ENCODE results near the gene BCOR. TPM values are rescaled to one million over a fixed set of nuclear protein-coding genes. Genes with fewer than 3 reads are reported as not detected.

BCOR gene
- total and polyA plus RNA-seq, 2 of the 13 experiments (the other 11 are each of a cell fraction or from before 2014, with no cell fraction given), result 14.3 to 15.2 TPM

DNA sequence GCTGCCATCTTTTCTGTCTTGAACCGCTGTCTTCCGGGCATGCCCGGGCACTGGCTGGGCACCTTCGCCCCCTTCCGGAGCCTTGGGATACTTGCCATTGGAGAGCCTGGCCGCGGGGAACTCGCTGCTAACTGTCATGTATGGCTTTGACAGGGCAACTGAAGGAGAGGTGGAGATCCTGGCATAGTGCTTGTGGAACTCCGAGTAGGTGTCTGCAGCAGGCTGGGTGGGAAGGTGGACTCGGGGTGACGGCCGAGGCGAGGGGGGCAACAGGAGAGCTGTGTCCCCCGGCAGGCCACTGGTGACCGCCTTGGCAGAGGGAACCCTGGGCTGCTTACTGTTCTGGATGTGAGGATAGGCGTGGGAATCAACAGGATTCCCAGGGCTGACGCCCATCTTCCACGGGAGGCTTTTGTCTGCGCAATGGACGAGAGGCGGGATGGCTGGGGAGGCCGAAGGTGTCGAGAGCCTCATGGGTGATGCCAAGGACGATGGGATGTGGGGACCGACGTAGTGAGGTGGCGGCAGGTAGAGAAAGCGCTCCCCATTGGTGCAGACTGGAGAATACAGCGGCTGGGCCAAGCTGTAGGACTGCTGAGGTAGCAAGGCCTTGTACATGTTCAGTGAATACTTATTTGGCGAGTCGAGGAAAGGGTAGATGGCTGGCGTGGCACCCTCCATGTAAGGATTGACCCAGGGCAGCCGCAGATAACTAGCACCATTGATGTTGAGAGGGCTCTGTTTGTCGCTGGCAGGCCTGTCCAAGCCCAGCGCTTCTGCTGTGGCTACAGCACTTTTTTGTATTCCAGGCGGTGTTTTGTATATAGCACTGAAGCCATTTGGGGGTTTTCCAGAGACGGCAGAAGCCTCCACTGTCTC is 23.4 kb downstream of the BCOR start (continued):
- TF ChIP-seq, protein P1, sequence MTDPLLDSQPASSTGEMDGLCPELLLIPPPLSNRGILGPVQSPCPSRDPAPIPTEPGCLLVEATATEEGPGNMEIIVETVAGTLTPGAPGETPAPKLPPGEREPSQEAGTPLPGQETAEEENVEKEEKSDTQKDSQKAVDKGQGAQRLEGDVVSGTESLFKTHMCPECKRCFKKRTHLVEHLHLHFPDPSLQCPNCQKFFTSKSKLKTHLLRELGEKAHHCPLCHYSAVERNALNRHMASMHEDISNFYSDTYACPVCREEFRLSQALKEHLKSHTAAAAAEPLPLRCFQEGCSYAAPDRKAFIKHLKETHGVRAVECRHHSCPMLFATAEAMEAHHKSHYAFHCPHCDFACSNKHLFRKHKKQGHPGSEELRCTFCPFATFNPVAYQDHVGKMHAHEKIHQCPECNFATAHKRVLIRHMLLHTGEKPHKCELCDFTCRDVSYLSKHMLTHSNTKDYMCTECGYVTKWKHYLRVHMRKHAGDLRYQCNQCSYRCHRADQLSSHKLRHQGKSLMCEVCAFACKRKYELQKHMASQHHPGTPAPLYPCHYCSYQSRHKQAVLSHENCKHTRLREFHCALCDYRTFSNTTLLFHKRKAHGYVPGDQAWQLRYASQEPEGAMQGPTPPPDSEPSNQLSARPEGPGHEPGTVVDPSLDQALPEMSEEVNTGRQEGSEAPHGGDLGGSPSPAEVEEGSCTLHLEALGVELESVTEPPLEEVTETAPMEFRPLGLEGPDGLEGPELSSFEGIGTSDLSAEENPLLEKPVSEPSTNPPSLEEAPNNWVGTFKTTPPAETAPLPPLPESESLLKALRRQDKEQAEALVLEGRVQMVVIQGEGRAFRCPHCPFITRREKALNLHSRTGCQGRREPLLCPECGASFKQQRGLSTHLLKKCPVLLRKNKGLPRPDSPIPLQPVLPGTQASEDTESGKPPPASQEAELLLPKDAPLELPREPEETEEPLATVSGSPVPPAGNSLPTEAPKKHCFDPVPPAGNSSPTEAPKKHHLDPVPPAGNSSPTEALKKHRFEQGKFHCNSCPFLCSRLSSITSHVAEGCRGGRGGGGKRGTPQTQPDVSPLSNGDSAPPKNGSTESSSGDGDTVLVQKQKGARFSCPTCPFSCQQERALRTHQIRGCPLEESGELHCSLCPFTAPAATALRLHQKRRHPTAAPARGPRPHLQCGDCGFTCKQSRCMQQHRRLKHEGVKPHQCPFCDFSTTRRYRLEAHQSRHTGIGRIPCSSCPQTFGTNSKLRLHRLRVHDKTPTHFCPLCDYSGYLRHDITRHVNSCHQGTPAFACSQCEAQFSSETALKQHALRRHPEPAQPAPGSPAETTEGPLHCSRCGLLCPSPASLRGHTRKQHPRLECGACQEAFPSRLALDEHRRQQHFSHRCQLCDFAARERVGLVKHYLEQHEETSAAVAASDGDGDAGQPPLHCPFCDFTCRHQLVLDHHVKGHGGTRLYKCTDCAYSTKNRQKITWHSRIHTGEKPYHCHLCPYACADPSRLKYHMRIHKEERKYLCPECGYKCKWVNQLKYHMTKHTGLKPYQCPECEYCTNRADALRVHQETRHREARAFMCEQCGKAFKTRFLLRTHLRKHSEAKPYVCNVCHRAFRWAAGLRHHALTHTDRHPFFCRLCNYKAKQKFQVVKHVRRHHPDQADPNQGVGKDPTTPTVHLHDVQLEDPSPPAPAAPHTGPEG (CRISPR knock-in tag; IDR thresholded peaks at IDR 0.05), result no peak

DNA sequence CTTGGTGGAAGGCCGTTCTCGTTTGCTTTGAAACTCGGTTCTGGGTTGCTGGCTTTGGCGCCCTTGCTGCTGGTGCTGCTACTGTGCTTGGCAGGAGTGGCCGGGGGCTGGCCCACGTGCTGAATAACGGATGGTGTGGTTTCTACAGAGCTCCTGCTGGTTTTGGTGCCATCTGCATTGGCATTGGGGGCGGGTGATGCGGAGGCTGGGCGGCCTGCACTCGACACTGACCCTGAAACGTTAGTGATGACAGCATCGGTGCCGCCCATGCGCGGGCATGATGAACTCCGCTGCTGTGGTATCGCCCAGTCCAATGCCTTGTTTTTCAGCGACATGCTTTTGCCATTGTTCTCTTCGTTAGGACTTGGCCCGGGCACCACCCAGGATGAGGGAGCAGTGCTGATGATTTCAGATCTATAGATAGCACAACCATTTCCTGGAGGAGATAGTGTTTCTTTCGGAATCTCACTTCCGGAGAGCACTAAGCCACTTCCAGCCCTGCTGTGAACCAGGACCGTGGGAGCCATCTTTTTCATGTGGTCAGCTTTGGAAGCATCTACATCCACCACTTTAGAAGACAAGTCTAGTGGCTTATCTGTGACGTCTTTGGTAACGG is 24.2 kb downstream of the BCOR start:
- Histone ChIP-seq H3K4me1 (ENCODE audit: insufficient read depth, low read length) (no peaks in the 10 kb centered on the region), H3K79me2 (ENCODE audit: insufficient read depth, low read length) (peaks cover 7% of the 10 kb centered on the region), H3K36me3 (replicated peaks in 1 of 2; ENCODE audit: control insufficient read depth in 1 of 2, insufficient read depth in 2 of 2, low read length in 2 of 2) (peaks cover 19 to 63% of the 10 kb centered on the region in 2 experiments; a peak in 4 of 5 replicates), H3K4me2 (ENCODE audit: low read depth, low read length) (no peak overlapping the region), H3K9ac (ENCODE audit: insufficient read depth, low read depth, low read length) (no peak overlapping the region), H2AFZ (ENCODE audit: low read length) (no peak overlapping the region), H3K9me3 (ENCODE audit: low read length) (no peaks in the 10 kb centered on the region), H3K27me3 (ENCODE audit: control insufficient read depth in 1 of 2, insufficient read depth in 2 of 2, low read length in 2 of 2) (no peaks in the 10 kb centered on the region), H4K20me1 (ENCODE audit: insufficient read depth, low read length) (no peaks in the 10 kb centered on the region), H3K27ac (ENCODE audit: extremely low read length, insufficient read depth, low read length) (no peak overlapping the region), H3K4me3 (replicated peaks in 1 of 3; ENCODE audit: insufficient read depth in 1 of 3, low read depth in 2 of 3, low read length in 3 of 3) (no peak overlapping the region)
- in situ Hi-C loops (cut with HindIII; ENCODE audit: extremely low pct_ligation_motif_present, low pct_unique_long_range_greater_than_20kb), result no loop called here
- FAIRE-seq (no peak), ATAC-seq (no peak), DNase-seq (ENCODE audit: low spot score) (no peak)
- POLR2A ChIA-PET, result no interaction called here
- TF ChIP-seq, protein P2, sequence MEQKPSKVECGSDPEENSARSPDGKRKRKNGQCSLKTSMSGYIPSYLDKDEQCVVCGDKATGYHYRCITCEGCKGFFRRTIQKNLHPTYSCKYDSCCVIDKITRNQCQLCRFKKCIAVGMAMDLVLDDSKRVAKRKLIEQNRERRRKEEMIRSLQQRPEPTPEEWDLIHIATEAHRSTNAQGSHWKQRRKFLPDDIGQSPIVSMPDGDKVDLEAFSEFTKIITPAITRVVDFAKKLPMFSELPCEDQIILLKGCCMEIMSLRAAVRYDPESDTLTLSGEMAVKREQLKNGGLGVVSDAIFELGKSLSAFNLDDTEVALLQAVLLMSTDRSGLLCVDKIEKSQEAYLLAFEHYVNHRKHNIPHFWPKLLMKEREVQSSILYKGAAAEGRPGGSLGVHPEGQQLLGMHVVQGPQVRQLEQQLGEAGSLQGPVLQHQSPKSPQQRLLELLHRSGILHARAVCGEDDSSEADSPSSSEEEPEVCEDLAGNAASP (CRISPR knock-in tag; IDR thresholded peaks at IDR 0.05; ENCODE audit: borderline replicate concordance), result no peak
- TF ChIP-seq, protein P3, sequence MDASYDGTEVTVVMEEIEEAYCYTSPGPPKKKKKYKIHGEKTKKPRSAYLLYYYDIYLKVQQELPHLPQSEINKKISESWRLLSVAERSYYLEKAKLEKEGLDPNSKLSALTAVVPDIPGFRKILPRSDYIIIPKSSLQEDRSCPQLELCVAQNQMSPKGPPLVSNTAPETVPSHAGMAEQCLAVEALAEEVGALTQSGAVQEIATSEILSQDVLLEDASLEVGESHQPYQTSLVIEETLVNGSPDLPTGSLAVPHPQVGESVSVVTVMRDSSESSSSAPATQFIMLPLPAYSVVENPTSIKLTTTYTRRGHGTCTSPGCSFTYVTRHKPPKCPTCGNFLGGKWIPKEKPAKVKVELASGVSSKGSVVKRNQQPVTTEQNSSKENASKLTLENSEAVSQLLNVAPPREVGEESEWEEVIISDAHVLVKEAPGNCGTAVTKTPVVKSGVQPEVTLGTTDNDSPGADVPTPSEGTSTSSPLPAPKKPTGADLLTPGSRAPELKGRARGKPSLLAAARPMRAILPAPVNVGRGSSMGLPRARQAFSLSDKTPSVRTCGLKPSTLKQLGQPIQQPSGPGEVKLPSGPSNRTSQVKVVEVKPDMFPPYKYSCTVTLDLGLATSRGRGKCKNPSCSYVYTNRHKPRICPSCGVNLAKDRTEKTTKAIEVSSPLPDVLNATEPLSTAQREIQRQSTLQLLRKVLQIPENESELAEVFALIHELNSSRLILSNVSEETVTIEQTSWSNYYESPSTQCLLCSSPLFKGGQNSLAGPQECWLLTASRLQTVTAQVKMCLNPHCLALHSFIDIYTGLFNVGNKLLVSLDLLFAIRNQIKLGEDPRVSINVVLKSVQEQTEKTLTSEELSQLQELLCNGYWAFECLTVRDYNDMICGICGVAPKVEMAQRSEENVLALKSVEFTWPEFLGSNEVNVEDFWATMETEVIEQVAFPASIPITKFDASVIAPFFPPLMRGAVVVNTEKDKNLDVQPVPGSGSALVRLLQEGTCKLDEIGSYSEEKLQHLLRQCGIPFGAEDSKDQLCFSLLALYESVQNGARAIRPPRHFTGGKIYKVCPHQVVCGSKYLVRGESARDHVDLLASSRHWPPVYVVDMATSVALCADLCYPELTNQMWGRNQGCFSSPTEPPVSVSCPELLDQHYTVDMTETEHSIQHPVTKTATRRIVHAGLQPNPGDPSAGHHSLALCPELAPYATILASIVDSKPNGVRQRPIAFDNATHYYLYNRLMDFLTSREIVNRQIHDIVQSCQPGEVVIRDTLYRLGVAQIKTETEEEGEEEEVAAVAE (CRISPR knock-in tag; IDR thresholded peaks at IDR 0.05; ENCODE audit: borderline replicate concordance), result no peak
- no peak for TF ChIP-seq CHCHD3 (CRISPR knock-in tag; IDR thresholded peaks at IDR 0.05)
- TF ChIP-seq, protein P4, sequence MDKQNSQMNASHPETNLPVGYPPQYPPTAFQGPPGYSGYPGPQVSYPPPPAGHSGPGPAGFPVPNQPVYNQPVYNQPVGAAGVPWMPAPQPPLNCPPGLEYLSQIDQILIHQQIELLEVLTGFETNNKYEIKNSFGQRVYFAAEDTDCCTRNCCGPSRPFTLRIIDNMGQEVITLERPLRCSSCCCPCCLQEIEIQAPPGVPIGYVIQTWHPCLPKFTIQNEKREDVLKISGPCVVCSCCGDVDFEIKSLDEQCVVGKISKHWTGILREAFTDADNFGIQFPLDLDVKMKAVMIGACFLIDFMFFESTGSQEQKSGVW (CRISPR knock-in tag; IDR thresholded peaks at IDR 0.05; ENCODE audit: borderline replicate concordance), result no peak
- CTCF ChIA-PET (ENCODE audit: low intra/inter-chr PET ratio, low total read pairs), result no interaction called here
- WGBS (ENCODE audit: low lambda C conversion rate), result 97% methylated on average over 5 of the region's 26 CpGs
- BruUV-seq (replicated peaks), result no TSS peak
- intact Hi-C loops (cut with micrococcal nuclease; ENCODE audit: unreplicated experiment), result no loop called here
